NCI-H2029 (cell line): ENCODE measurements around the gene RAMAC.
"Not testable (repeated sequence)": the region's sequence is repeated elsewhere in the genome, so short reads cannot be mapped to it uniquely, and the experiment has no call there.

Experiments used
- DNase-seq: peaks from one replicate; lab custom pipeline; 2025; lab: John Stamatoyannopoulos, UW

Gene RAMAC

GRCh38 chr15:82985688-82986441, at the start of gene RAMAC:
Gene RAMAC (plus strand): TSS chr15:82986210. CDS start chr15:82989019, 2,809 bp downstream.
- DNase-seq = peak; percentile 90

GRCh38 chr15:82936966-82937711, 48.9 kb upstream of the RAMAC start:
- DNase-seq = no peak

- no peak for DNase-seq
These were observed 48.3 kb upstream of the RAMAC start for GRCh38 chr15:82937712-82938058.

- not testable (repeated sequence) for DNase-seq
These were observed 46.3 kb upstream of the RAMAC start for GRCh38 chr15:82939678-82940077.

GRCh38 chr15:82942691-82943090, 43.3 kb upstream of the RAMAC start:
- no peak for DNase-seq

GRCh38 chr15:82943176-82943575, 42.8 kb upstream of the RAMAC start:
- no peak for DNase-seq

- DNase-seq = no peak
These were observed 42.0 kb upstream of the RAMAC start for GRCh38 chr15:82944056-82944455.

- no peak for DNase-seq
These were observed 41.2 kb upstream of the RAMAC start for GRCh38 chr15:82944821-82945220.

- DNase-seq = no peak
These were observed 40.7 kb upstream of the RAMAC start for GRCh38 chr15:82945326-82945725.

- no peak for DNase-seq
These were observed 39.8 kb upstream of the RAMAC start for GRCh38 chr15:82946155-82946701.

- no peak for DNase-seq
These were observed 35.7 kb upstream of the RAMAC start for GRCh38 chr15:82950295-82950694.

GRCh38 chr15:82950746-82951370, 35.2 kb upstream of the RAMAC start:
- DNase-seq = no peak

GRCh38 chr15:82951472-82952157, 34.4 kb upstream of the RAMAC start:
- no peak for DNase-seq

GRCh38 chr15:82952158-82953081, 33.6 kb upstream of the RAMAC start, which contains the start of gene HOMER2:
Gene HOMER2 (minus strand): TSS chr15:82952720. CDS start chr15:82952535, 185 bp downstream.
- DNase-seq = no peak

GRCh38 chr15:82958638-82959037, 27.4 kb upstream of the RAMAC start:
- DNase-seq = no peak

GRCh38 chr15:82959423-82959822, 26.6 kb upstream of the RAMAC start:
- no peak for DNase-seq

GRCh38 chr15:82960766-82961165, 25.2 kb upstream of the RAMAC start:
- no peak for DNase-seq

GRCh38 chr15:82963471-82964341, 22.3 kb upstream of the RAMAC start:
- no peak for DNase-seq

GRCh38 chr15:82964890-82965289, 21.1 kb upstream of the RAMAC start:
- DNase-seq = no peak

GRCh38 chr15:82966671-82967071, 19.3 kb upstream of the RAMAC start:
- DNase-seq = no peak
